Fibroblast of lung (primary cell): Measurements from ENCODE around the gene ZNF528. TPM values are rescaled to one million over a fixed set of nuclear protein-coding genes. Genes with fewer than 3 reads are reported as not detected.

ENCODE experiments used
- DNase-seq, 2 donors: peaks; one replicate each; pipeline versions ENCODE4 v3.0.0 to v3.0.0-alpha.2; 2010; ENCODE audit warnings: low read depth in 2 of 2
- H2AFZ ChIP-seq: 2 replicates; pipeline ENCODE4 v1.5.1; 2012; ENCODE audit warnings: low read length, control low read depth, inconsistent platforms
- H3K27ac ChIP-seq: 2 replicates; pipeline ENCODE4 v1.5.1; 2011; ENCODE audit warnings: low read length, control low read depth; ENCODE audit not compliant: insufficient read depth
- H3K27me3 ChIP-seq: 2 replicates; pipeline ENCODE4 v1.5.1; 2011; ENCODE audit warnings: mild to moderate bottlenecking, low read length; ENCODE audit not compliant: control insufficient read depth, insufficient read depth
- H3K36me3 ChIP-seq: 2 replicates; pipeline ENCODE4 v1.5.1; 2011; ENCODE audit warnings: low read length; ENCODE audit not compliant: control insufficient read depth, insufficient read depth
- H3K4me1 ChIP-seq: 2 replicates; pipeline ENCODE4 v1.5.1; 2011; ENCODE audit warnings: low read length; ENCODE audit not compliant: control insufficient read depth, insufficient read depth; ENCODE audit errors: extremely low read depth
- H3K4me2 ChIP-seq: 2 replicates; pipeline ENCODE4 v1.5.1; 2011; ENCODE audit warnings: low read length, control low read depth; ENCODE audit not compliant: insufficient read depth; ENCODE audit errors: extremely low read depth
- H3K4me3 ChIP-seq, 4 experiments: fragments of 200-600 bp in 1 of 4; sonication (generic) in 1 of 4; replicated peaks in 1 of 4; 2 replicates each; pipeline ENCODE4 v1.5.1; 2011 to 2016; ENCODE audit warnings: low read length in 4 of 4, low read depth in 3 of 4, mild to moderate bottlenecking in 3 of 4, control low read depth in 2 of 4, inconsistent platforms in 1 of 4, mixed read lengths in 1 of 4; ENCODE audit not compliant: insufficient read depth in 1 of 4; ENCODE audit errors: control extremely low read depth in 1 of 4
- H3K79me2 ChIP-seq: 2 replicates; pipeline ENCODE4 v1.5.1; 2012; ENCODE audit warnings: mild to moderate bottlenecking, low read length, inconsistent platforms; ENCODE audit not compliant: control insufficient read depth, insufficient read depth
- H3K9ac ChIP-seq: 2 replicates; pipeline ENCODE4 v1.5.1; 2011; ENCODE audit warnings: mild to moderate bottlenecking, low read length, control low read depth; ENCODE audit not compliant: insufficient read depth
- H3K9me3 ChIP-seq: 2 replicates; pipeline ENCODE4 v1.5.1; 2012; ENCODE audit warnings: low read depth, low read length; ENCODE audit not compliant: control insufficient read depth, insufficient read depth
- H4K20me1 ChIP-seq: 2 replicates; pipeline ENCODE4 v1.5.1; 2011; ENCODE audit warnings: low read length; ENCODE audit not compliant: control insufficient read depth, insufficient read depth; ENCODE audit errors: extremely low read depth
- CTCF ChIP-seq, 2 donors: IDR thresholded peaks in 1 of 2; conservative IDR thresholded peaks in 1 of 2; 1 replicate in 1 of 2; 2 replicates in 1 of 2; pipeline ENCODE4 v1.5.1; 2011 to 2012; ENCODE audit warnings: low read length in 2 of 2, control low read depth in 1 of 2, inconsistent platforms in 1 of 2, low read depth in 1 of 2, mild to moderate bottlenecking in 1 of 2
- EZH2 ChIP-seq: IDR thresholded peaks from 2 replicates; pipeline ENCODE4 v1.5.1; 2012; ENCODE audit warnings: low read length, control low read depth, mild to moderate bottlenecking; ENCODE audit errors: missing control alignments
- polyA plus RNA-seq, 2 donors: library from polyadenylated mRNA; depleted of rRNA in 1 of 2; stranded (reverse) in 1 of 2; unstranded in 1 of 2; fragments of >200 nt; gene quantifications; 2 replicates each; pipeline ENCODE4 v1.2.1, GENCODE V29; 2011 to 2012; ENCODE audit warnings: missing spikeins in 1 of 2
- total RNA-seq: library from RNA; depleted of rRNA; stranded (reverse); fragments of >200 nt; gene quantifications from 2 replicates; pipeline ENCODE4 v1.2.1, GENCODE V29; 2014

The ZNF528 gene
- total and polyA plus RNA-seq, 2 donors (not counting 1 experiment from before 2014, with no cell fraction given) = 22.9 to 32.2 TPM

DNA sequence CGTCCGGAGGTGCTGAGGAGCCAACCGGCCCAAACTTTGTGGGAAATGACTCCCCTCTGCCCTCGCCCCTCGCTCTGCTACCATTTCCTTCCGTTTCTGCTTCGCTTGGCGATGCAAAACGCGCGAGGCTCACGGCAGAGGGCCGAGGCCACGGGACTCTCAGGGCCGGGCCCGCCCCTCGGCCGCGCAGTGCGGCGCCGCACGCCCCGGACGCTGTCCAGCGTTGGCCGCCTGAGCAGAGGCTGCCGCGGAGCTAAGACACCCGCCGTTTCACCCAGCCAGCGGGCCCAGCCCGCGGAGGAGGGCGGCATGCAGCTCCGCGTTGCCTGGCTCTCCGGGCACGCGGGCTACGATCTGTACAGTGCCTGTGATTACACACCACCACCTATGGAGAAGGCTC, 53.6 kb downstream of the ZNF528 start:
- no peak for DNase-seq
- Histone ChIP-seq H3K4me3 (no peak overlapping the region), H2AFZ (peak overlapping the region; percentile 4), H4K20me1 (no peaks in the 10 kb centered on the region), H3K79me2 (no peaks in the 10 kb centered on the region), H3K36me3 (no peaks in the 10 kb centered on the region), H3K4me1 (no peaks in the 10 kb centered on the region), H3K27me3 (no peaks in the 10 kb centered on the region), H3K27ac (no peak overlapping the region), H3K9ac (no peak overlapping the region), H3K9me3 (no peaks in the 10 kb centered on the region), H3K4me2 (no peak overlapping the region)
- no peak for TF ChIP-seq EZH2

GRCh38 chr19:52453324-52454094, 55.9 kb downstream of the ZNF528 start, which contains the start of gene ZNF578:
ZNF578 (plus strand) TSS chr19:52453553; CDS start chr19:52501846, 48,293 bp downstream.
- no peaks in the 10 kb centered on the region for H3K79me2 ChIP-seq
- H3K4me1 ChIP-seq = no peaks in the 10 kb centered on the region
- no peak for TF ChIP-seq EZH2
- TF ChIP-seq CTCF (conservative IDR thresholded peaks at IDR 0.05 in 1 of 2, IDR thresholded peaks at IDR 0.05 in 1 of 2; ENCODE audit: low read depth in 1 of 2, low read length in 2 of 2) = no peak
- peak within 1 kb of the TSS; percentile 44 for H3K9ac ChIP-seq
- DNase-seq = peak; percentile 90 to 91
- peak within 1 kb of the TSS; percentile 74 for H3K4me2 ChIP-seq
- H3K9me3 ChIP-seq = no peaks in the 10 kb centered on the region
- H4K20me1 ChIP-seq = no peaks in the 10 kb centered on the region
- no peaks in the 10 kb centered on the region for H3K36me3 ChIP-seq
- peak within 1 kb of the TSS; percentile 80 for H2AFZ ChIP-seq
- H3K4me3 ChIP-seq = peak within 1 kb of the TSS; percentile 72 to 88 (median 82)
- H3K27me3 ChIP-seq = no peaks in the 10 kb centered on the region
- H3K27ac ChIP-seq = peak within 1 kb of the TSS; percentile 77

DNA sequence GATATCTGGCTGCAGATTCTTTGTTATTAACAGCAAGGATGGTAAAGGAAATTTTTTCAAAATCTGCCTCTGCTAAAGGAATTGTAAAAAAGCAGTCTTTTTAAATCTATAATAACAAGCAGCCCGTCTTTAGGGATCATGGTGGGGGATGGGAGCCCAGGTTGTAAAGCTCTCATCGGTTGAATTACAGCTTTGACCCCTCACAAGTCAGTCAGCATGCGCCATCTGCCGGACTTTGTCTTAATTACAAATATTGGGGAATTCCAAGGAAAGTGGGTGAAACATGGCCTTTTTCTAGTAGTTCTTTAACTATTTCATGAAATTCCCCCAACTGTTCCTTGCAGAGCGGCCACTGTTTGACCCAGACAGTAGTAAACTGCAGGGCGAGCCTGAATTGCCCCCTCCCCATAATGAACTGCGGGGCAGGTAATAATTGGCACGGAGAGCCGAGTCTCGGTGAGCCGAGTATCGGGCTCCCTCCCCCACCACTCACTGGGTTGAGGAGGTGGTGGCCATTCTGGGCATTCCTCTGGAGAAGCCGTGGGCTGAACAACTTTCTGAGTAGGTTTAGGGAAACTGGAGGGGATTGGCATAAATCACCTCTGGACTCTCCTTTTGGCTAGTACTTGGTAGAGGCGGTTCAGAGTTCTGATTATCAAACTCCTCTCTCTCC, 67.3 kb downstream of the ZNF528 start:
- H3K4me3 ChIP-seq = no peak overlapping the region
- peaks cover 2% of the 10 kb centered on the region for H3K9me3 ChIP-seq
- H3K9ac ChIP-seq = no peak overlapping the region
- no peak overlapping the region for H2AFZ ChIP-seq
- no peaks in the 10 kb centered on the region for H3K4me1 ChIP-seq
- no peaks in the 10 kb centered on the region for H3K36me3 ChIP-seq
- no peak for TF ChIP-seq EZH2
- TF ChIP-seq CTCF (conservative IDR thresholded peaks at IDR 0.05 in 1 of 2, IDR thresholded peaks at IDR 0.05 in 1 of 2; ENCODE audit: low read depth in 1 of 2, low read length in 2 of 2) = no peak
- no peaks in the 10 kb centered on the region for H4K20me1 ChIP-seq
- no peak overlapping the region for H3K27ac ChIP-seq
- H3K27me3 ChIP-seq = no peaks in the 10 kb centered on the region
- no peak for DNase-seq
- no peaks in the 10 kb centered on the region for H3K79me2 ChIP-seq
- no peak overlapping the region for H3K4me2 ChIP-seq

Other genes with a start within 250 kb of the ZNF528 start
- gene ZNF836, start 226.2 kb upstream of the ZNF528 start, total RNA-seq = 10.0 and 13.2 TPM in 2 replicates
- 3.1 and 5.9 TPM in 2 replicates for gene ZNF836, start 226.2 kb upstream of the ZNF528 start, polyA plus RNA-seq
- gene PPP2R1A, start 207.8 kb upstream of the ZNF528 start, total RNA-seq = 86.8 and 115 TPM in 2 replicates
- 171 and 210 TPM in 2 replicates for gene PPP2R1A, start 207.8 kb upstream of the ZNF528 start, polyA plus RNA-seq
- gene ZNF766, start 128.3 kb upstream of the ZNF528 start, total RNA-seq = 11.6 and 13.7 TPM in 2 replicates
- gene ZNF766, start 128.3 kb upstream of the ZNF528 start, polyA plus RNA-seq = 8.7 and 13.4 TPM in 2 replicates
- gene ZNF480, start 100.7 kb upstream of the ZNF528 start, total RNA-seq = 4.9 and 5.9 TPM in 2 replicates
- 7.6 and 7.7 TPM in 2 replicates for gene ZNF480, start 100.7 kb upstream of the ZNF528 start, polyA plus RNA-seq
- 3.3 and 5.3 TPM in 2 replicates for gene ZNF610, start 61.6 kb upstream of the ZNF528 start, total RNA-seq
- 1.8 and 3.0 TPM in 2 replicates for gene ZNF610, start 61.6 kb upstream of the ZNF528 start, polyA plus RNA-seq
- 24.8 and 25.9 TPM in 2 replicates for gene ZNF880, start 27.9 kb upstream of the ZNF528 start, total RNA-seq
- gene ZNF880, start 27.9 kb upstream of the ZNF528 start, polyA plus RNA-seq = 21.8 and 36.5 TPM in 2 replicates
- gene ZNF534, start 31.3 kb downstream of the ZNF528 start, total RNA-seq = under 0.01 and 0.17 TPM in 2 replicates
- gene ZNF534, start 31.3 kb downstream of the ZNF528 start, polyA plus RNA-seq = 0.05 and 0.06 TPM in 2 replicates
- gene ZNF578, start 55.7 kb downstream of the ZNF528 start, total RNA-seq = 5.1 and 9.6 TPM in 2 replicates
- gene ZNF578, start 55.7 kb downstream of the ZNF528 start, polyA plus RNA-seq = 1.8 and 2.3 TPM in 2 replicates
- gene ZNF808, start 129.8 kb downstream of the ZNF528 start, total RNA-seq = 17.7 and 23.1 TPM in 2 replicates
- gene ZNF808, start 129.8 kb downstream of the ZNF528 start, polyA plus RNA-seq = 6.0 and 6.1 TPM in 2 replicates
- gene ZNF701, start 172.4 kb downstream of the ZNF528 start, total RNA-seq = 12.6 and 18.8 TPM in 2 replicates
- 5.7 and 6.8 TPM in 2 replicates for gene ZNF701, start 172.4 kb downstream of the ZNF528 start, polyA plus RNA-seq
- 47.0 and 60.6 TPM in 2 replicates for gene ZNF83, start 240.5 kb downstream of the ZNF528 start, total RNA-seq
- gene ZNF83, start 240.5 kb downstream of the ZNF528 start, polyA plus RNA-seq = 21.1 and 27.2 TPM in 2 replicates